Measurements from ENCODE around the gene IP6K2.
"Not testable (repeated sequence)": the region's sequence is repeated elsewhere in the genome, so short reads cannot be mapped to it uniquely, and the experiment has no call there.

IP6K2 gene

DNA sequence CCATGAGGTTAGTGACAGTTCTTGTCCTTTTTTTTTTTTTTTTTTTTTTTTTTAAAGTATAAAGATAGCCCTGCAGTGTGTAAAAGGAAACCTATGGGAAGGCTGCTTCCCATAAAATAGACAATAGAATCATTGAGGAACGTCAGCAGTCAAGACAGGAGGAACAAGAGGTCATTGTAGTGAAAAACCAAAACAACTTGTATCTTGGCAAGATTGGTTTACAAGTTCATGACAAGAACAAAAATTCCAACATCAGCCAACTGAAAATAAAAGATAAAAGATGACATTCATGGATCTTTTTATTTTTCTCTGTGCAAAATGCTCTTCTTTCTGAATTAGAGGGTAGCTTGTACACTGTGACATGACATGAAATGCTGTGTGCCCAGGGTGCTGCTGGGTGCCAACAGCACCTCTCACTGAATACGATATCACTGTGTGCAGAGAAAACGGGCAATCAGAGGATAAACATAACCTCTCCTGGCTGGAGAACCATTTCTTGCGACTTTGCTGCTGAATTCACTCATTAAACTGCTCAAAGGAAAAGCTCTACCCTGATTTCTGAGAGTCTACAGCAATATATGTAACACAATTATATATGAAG lies 30.1 kb upstream of the IP6K2 start:
- Histone ChIP-seq H3K4me3 (ENCODE audit: severe bottlenecking) (no peak overlapping the region), H3K27ac (ENCODE audit: poor library complexity, severe bottlenecking) (no peak overlapping the region), H3K27me3 (ENCODE audit: insufficient read depth, poor library complexity, severe bottlenecking) (no peaks in the 10 kb centered on the region), H3K9me3 (ENCODE audit: severe bottlenecking) (no peaks in the 10 kb centered on the region), H3K36me3 (ENCODE audit: low read depth) (peaks cover 22% of the 10 kb centered on the region; the same call in 1 of the 2 replicates), H3K4me1 (ENCODE audit: insufficient read depth, poor library complexity, severe bottlenecking) (no peaks in the 10 kb centered on the region)
- DNase-seq (ENCODE audit: low spot score) (no peak), ATAC-seq (ENCODE audit: low read depth) (no peak)
- TF ChIP-seq, protein P1, sequence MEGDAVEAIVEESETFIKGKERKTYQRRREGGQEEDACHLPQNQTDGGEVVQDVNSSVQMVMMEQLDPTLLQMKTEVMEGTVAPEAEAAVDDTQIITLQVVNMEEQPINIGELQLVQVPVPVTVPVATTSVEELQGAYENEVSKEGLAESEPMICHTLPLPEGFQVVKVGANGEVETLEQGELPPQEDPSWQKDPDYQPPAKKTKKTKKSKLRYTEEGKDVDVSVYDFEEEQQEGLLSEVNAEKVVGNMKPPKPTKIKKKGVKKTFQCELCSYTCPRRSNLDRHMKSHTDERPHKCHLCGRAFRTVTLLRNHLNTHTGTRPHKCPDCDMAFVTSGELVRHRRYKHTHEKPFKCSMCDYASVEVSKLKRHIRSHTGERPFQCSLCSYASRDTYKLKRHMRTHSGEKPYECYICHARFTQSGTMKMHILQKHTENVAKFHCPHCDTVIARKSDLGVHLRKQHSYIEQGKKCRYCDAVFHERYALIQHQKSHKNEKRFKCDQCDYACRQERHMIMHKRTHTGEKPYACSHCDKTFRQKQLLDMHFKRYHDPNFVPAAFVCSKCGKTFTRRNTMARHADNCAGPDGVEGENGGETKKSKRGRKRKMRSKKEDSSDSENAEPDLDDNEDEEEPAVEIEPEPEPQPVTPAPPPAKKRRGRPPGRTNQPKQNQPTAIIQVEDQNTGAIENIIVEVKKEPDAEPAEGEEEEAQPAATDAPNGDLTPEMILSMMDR (IDR thresholded peaks at IDR 0.05; ENCODE audit: poor library complexity, severe bottlenecking): no peak

DNA sequence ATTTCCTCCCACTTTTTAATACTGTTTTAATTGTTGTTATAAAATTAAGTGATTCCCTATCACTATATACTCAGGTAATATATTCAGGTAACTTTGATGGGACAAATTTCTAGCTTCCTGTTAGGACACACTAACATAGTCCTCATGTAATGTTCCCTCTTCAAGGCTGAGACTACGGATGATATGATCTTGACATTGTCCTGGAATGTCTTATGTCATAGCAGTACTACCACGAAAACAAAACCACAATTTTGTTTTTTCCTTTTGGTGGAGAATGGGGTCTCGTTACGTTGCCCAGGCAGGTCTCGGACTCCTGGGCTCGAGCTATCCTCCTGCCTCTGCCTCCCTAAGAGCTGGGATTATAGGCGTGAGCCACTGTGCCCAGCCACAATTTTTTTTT lies 26.8 kb upstream of the IP6K2 start:
- H3K27me3 ChIP-seq (ENCODE audit: insufficient read depth, poor library complexity, severe bottlenecking): no peaks in the 10 kb centered on the region
- ATAC-seq (ENCODE audit: low read depth) (no peak), DNase-seq (ENCODE audit: low spot score) (no peak)
- peaks cover 4% of the 10 kb centered on the region for H3K4me1 ChIP-seq (ENCODE audit: insufficient read depth, poor library complexity, severe bottlenecking)
- H3K36me3 ChIP-seq (ENCODE audit: low read depth): 0 out of 2 replicates have a peak, but pooled peaks cover 1% of the 10 kb centered on the region
- H3K27ac ChIP-seq (ENCODE audit: poor library complexity, severe bottlenecking): no peak overlapping the region
- no peaks in the 10 kb centered on the region for H3K9me3 ChIP-seq (ENCODE audit: severe bottlenecking)
- H3K4me3 ChIP-seq (ENCODE audit: severe bottlenecking): no peak overlapping the region
- TF ChIP-seq, protein P1 (IDR thresholded peaks at IDR 0.05; ENCODE audit: poor library complexity, severe bottlenecking): no peak

DNA sequence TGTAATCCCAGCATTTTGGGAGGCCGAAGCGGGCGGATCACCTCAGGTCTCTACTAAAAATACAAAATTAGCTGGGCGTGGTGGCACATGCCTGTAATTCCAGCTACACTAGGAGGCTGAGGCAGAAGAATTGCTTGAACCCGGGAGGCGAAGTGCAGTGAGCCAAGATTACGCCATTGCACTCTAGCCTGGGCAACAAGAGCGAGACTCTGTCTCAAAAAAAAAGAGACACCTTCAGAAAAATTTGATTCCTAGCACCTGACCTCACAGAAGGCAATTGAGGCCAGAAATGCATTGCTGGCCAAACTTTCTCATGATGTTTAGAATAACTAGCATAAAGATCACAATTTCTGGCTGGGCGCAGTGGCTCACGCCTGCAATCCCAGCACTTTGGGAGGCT lies 24.2 kb upstream of the IP6K2 start:
- H3K36me3 ChIP-seq (ENCODE audit: low read depth); H3K9me3 ChIP-seq (ENCODE audit: severe bottlenecking); ATAC-seq (ENCODE audit: low read depth); H3K27ac ChIP-seq (ENCODE audit: poor library complexity, severe bottlenecking); H3K4me1 ChIP-seq (ENCODE audit: insufficient read depth, poor library complexity, severe bottlenecking); H3K27me3 ChIP-seq (ENCODE audit: insufficient read depth, poor library complexity, severe bottlenecking); DNase-seq (ENCODE audit: low spot score); H3K4me3 ChIP-seq (ENCODE audit: severe bottlenecking): not testable (repeated sequence)

GRCh38 chr3:48739955-48740823 lies 23.2 kb upstream of the IP6K2 start:
- H3K9me3 ChIP-seq (ENCODE audit: severe bottlenecking): no peaks in the 10 kb centered on the region
- TF ChIP-seq, protein P1 (IDR thresholded peaks at IDR 0.05; ENCODE audit: poor library complexity, severe bottlenecking): peak; percentile 83
- peak; percentile 87 for ATAC-seq (ENCODE audit: low read depth)
- H3K4me1 ChIP-seq (ENCODE audit: insufficient read depth, poor library complexity, severe bottlenecking): peaks cover 4% of the 10 kb centered on the region
- H3K27me3 ChIP-seq (ENCODE audit: insufficient read depth, poor library complexity, severe bottlenecking): no peaks in the 10 kb centered on the region
- DNase-seq (ENCODE audit: low spot score): peak; percentile 71
- no peak overlapping the region for H3K27ac ChIP-seq (ENCODE audit: poor library complexity, severe bottlenecking)
- no peaks in the 10 kb centered on the region for H3K36me3 ChIP-seq (ENCODE audit: low read depth)
- no peak overlapping the region for H3K4me3 ChIP-seq (ENCODE audit: severe bottlenecking)

DNA sequence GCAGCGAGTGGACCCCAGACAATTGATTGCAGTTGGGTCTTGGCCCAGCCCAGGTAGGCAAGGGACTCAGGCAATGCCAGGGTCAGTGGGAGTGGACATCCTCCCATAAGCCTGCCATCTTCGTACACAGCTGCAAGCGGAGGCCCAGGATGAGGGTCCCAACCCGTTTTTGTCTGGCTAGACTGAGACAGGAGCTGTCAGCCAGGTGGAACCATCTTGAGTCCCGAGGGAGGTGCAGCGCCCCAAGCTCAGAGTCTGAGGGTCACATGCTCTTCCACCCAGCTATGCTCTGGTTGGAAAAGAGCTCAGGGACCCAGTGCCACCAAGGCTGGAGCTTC lies 22.6 kb upstream of the IP6K2 start:
- no peak for DNase-seq (ENCODE audit: low spot score)
- 0 out of 3 replicates have a peak, but pooled peaks have one; percentile 6 for ATAC-seq (ENCODE audit: low read depth)
- Histone ChIP-seq H3K4me3 (ENCODE audit: severe bottlenecking) (no peak overlapping the region), H3K9me3 (ENCODE audit: severe bottlenecking) (no peaks in the 10 kb centered on the region), H3K4me1 (ENCODE audit: insufficient read depth, poor library complexity, severe bottlenecking) (peaks cover 4% of the 10 kb centered on the region), H3K27me3 (ENCODE audit: insufficient read depth, poor library complexity, severe bottlenecking) (no peaks in the 10 kb centered on the region), H3K27ac (ENCODE audit: poor library complexity, severe bottlenecking) (no peak overlapping the region), H3K36me3 (ENCODE audit: low read depth) (no peaks in the 10 kb centered on the region)
- TF ChIP-seq, protein P1 (IDR thresholded peaks at IDR 0.05; ENCODE audit: poor library complexity, severe bottlenecking): no peak
